GM19023 (cell line): Measurements from ENCODE around the gene ZNF536.

Experiments used
- ATAC-seq: cut with Tn5 transposase; IDR thresholded peaks from one replicate; pipeline ENCODE4 v1.9.1; 2021; ENCODE audit warnings: mild to moderate bottlenecking, moderate library complexity; ENCODE audit not compliant: unreplicated experiment

The ZNF536 gene

GRCh38 chr19:30593975-30594745, 222.0 kb downstream of the ZNF536 start:
- no peak for ATAC-seq

DNA sequence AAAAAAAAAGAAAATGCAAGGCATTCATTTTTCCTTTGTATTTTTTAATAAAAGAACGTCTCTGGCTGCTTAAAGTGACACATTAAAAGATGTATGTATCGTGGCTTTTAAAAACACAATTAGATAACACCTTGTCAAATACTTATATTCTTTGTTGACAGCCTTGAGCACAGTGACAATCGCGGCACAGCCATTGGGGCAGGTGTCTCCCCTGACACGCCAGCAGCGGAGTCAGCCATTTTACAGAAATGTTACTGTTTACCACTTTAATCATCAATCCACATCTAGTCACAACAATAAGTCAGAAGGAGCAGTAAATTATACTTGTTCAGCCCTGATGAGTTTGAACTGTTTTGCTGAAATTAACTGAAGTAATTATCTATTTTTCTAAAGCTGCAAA, 224.1 kb downstream of the ZNF536 start:
- no peak for ATAC-seq

DNA sequence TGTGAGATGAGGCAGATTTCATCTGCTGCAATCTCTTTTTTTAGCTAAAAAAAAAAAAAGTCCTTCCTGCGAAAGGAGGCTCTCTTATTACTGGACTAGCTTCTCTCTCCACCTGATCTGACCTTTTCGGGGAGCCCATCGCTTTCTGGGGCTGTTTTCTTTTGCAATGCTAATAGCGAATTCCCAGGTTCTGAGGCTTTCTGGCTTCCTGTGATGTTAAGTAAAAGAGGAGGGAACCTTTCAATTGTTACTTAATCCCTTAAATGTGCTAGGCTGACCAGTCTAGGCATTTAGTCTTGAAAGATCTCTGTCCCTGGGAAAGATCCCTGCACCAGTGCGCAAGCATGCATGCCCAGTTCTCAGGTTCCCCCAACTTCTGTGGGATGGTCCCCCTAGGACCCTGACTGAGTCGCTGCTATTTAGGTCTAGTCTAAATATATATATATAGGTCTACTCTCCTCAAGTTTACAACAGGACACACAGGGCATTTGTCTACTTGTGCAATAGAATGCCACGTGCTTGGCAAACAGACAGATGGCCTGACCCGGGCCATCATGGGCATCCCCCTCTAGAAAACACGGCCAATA, 224.7 kb downstream of the ZNF536 start:
- ATAC-seq = no peak

GRCh38 chr19:30598688-30599087, 226.5 kb downstream of the ZNF536 start:
- no peak for ATAC-seq

- ATAC-seq = no peak
These were observed 230.6 kb downstream of the ZNF536 start for GRCh38 chr19:30602661-30603350.

GRCh38 chr19:30604657-30605056, 232.5 kb downstream of the ZNF536 start:
- ATAC-seq = no peak

DNA sequence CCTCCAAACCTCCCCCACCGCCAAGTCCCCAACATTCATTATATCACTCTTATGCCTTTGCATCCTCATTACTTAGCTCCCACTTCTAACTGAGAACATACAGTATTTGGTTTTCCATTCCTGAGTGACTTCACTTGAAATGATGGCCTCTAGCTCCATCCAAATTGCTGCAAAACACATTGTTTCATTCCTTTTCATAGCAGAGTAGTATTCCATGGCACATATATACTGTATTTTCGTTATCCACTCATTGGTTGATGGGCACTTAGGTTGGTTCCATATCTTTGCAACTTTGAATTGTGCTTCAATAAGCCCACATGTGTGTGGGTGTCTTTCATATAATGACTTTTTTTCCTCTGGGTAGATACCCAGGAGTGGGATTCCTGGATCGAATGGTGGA, 233.1 kb downstream of the ZNF536 start:
- ATAC-seq = no peak

- ATAC-seq = no peak
These were observed 234.2 kb downstream of the ZNF536 start for GRCh38 chr19:30606114-30607050.
